ENCODE measurements around the gene CHST11.

DNA sequence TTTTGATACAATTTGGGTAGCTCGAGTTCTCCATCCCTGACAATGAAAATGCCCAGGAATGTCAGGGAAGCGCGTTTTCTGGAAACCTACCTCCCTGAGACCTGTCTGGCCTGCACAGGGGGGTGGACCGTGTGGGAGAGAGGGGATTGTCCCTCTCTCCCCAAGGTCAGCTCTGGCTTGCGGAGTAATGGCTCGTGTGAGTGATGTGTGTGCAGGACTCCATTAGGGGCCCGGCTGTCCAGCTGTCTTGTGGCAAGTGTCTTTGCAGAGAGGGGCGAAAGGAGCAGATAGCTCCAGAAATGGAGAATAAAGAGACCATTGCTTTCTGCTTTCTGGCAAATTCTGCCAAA is 215.3 kb downstream of the CHST11 start:
- TF ChIP-seq, protein P1, sequence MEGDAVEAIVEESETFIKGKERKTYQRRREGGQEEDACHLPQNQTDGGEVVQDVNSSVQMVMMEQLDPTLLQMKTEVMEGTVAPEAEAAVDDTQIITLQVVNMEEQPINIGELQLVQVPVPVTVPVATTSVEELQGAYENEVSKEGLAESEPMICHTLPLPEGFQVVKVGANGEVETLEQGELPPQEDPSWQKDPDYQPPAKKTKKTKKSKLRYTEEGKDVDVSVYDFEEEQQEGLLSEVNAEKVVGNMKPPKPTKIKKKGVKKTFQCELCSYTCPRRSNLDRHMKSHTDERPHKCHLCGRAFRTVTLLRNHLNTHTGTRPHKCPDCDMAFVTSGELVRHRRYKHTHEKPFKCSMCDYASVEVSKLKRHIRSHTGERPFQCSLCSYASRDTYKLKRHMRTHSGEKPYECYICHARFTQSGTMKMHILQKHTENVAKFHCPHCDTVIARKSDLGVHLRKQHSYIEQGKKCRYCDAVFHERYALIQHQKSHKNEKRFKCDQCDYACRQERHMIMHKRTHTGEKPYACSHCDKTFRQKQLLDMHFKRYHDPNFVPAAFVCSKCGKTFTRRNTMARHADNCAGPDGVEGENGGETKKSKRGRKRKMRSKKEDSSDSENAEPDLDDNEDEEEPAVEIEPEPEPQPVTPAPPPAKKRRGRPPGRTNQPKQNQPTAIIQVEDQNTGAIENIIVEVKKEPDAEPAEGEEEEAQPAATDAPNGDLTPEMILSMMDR (IDR thresholded peaks at IDR 0.05 in 2 of 3, conservative IDR thresholded peaks at IDR 0.05 in 1 of 3; ENCODE audit: control insufficient read depth in 2 of 3, extremely low read depth in 1 of 3, insufficient read depth in 1 of 3, low read depth in 3 of 3, low read length in 3 of 3): no peak
- TF ChIP-seq ZSCAN29 (IDR thresholded peaks at IDR 0.05) (no peak), KAT2A (conservative IDR thresholded peaks at IDR 0.05; ENCODE audit: control insufficient read depth, low read depth, low read length) (no peak)
